B cell (primary cell): ENCODE results near the gene BDKRB1. TPM values are rescaled to one million over a fixed set of nuclear protein-coding genes. Genes with fewer than 3 reads are reported as not detected.

Experiments
- ATAC-seq: fragments of 200-7000 bp; cut with Tn5 transposase; one replicate; pipeline ENCODE4 v1.10.0; 2021; ENCODE audit warnings: low read depth, mild to moderate bottlenecking, moderate number of reproducible peaks, moderate library complexity
- CTCF ChIA-PET: fragments of 350-600 bp; sonication (Branson Sonifier 250); formaldehyde crosslinking; loops from one replicate; lab custom pipeline; 2021; ENCODE audit warnings: antibody characterized with exemption, inconsistent platforms; lab: Charles Lee
- POLR2A ChIA-PET: fragments of 350-600 bp; sonication (Branson Sonifier 250); formaldehyde crosslinking; loops from one replicate; lab custom pipeline; 2021; ENCODE audit warnings: antibody characterized with exemption; lab: Charles Lee
- DNase-seq: peaks from one replicate; pipeline ENCODE4 v3.0.0; 2013
- H2AFZ ChIP-seq: 2 replicates; pipeline ENCODE4 v1.6.1; 2012; ENCODE audit warnings: mild to moderate bottlenecking, low read depth, low read length; ENCODE audit not compliant: insufficient read depth, poor library complexity, severe bottlenecking
- H3K27ac ChIP-seq, 2 donors: 1 replicate in 1 of 2; 2 replicates in 1 of 2; pipeline ENCODE4 v1.5.1; 2012 to 2013; ENCODE audit warnings: low read length in 2 of 2, mild to moderate bottlenecking in 2 of 2, moderate library complexity in 1 of 2
- H3K27me3 ChIP-seq, 4 experiments: fragments of 200-600 bp in 1 of 4; sonication (generic) in 1 of 4; replicated peaks in 1 of 4; 1 replicate in 2 of 4; 2 replicates in 2 of 4; pipeline versions ENCODE4 v1.6.1 to v1.7.0; 2013 to 2016; ENCODE audit warnings: low read length in 3 of 4, mild to moderate bottlenecking in 2 of 4, mixed read lengths in 1 of 4, moderate library complexity in 1 of 4; ENCODE audit not compliant: insufficient read depth in 4 of 4, control insufficient read depth in 3 of 4; ENCODE audit errors: control extremely low read depth in 1 of 4
- H3K36me3 ChIP-seq, 2 experiments: replicated peaks in 1 of 2; 1 replicate in 1 of 2; 2 replicates in 1 of 2; pipeline versions ENCODE4 v1.6.1 to v1.7.1; 2013; ENCODE audit warnings: low read length in 1 of 2; ENCODE audit not compliant: insufficient read depth in 2 of 2, control insufficient read depth in 1 of 2; ENCODE audit errors: control extremely low read depth in 1 of 2, extremely low read depth in 1 of 2
- H3K4me1 ChIP-seq, 2 donors: fragments of 200-600 bp in 1 of 2; sonication (generic) in 1 of 2; 1 replicate in 1 of 2; 2 replicates in 1 of 2; pipeline versions ENCODE4 v1.5.1 to v1.6.1; 2013 to 2017; ENCODE audit warnings: low read length in 2 of 2; ENCODE audit not compliant: control insufficient read depth in 2 of 2, insufficient read depth in 2 of 2
- H3K4me2 ChIP-seq: replicated peaks from 2 replicates; pipeline ENCODE3; 2012; ENCODE audit warnings: mild to moderate bottlenecking, low read depth, low read length; ENCODE audit not compliant: poor library complexity, severe bottlenecking
- H3K4me3 ChIP-seq, 5 experiments: fragments of 200-600 bp in 1 of 5; sonication (generic) in 1 of 5; 1 replicate in 3 of 5; 2 replicates in 2 of 5; pipeline versions ENCODE4 v1.5.1 to v1.7.0; 2011 to 2016; ENCODE audit warnings: low read length in 4 of 5, mild to moderate bottlenecking in 4 of 5, low read depth in 2 of 5, control low read depth in 1 of 5, moderate library complexity in 1 of 5; ENCODE audit not compliant: insufficient read depth in 1 of 5; ENCODE audit errors: control extremely low read depth in 1 of 5, extremely low read depth in 1 of 5
- H3K79me2 ChIP-seq: fragments of 200-600 bp; sonication (generic); one replicate; pipeline ENCODE4 v1.6.0; 2016; ENCODE audit warnings: low read length; ENCODE audit not compliant: control insufficient read depth, insufficient read depth
- H3K9ac ChIP-seq: fragments of 200-600 bp; sonication (generic); 2 replicates; pipeline ENCODE4 v1.6.1; 2017; ENCODE audit warnings: mild to moderate bottlenecking, low read length, moderate library complexity
- H3K9me3 ChIP-seq, 3 donors: one replicate each; pipeline versions ENCODE4 v1.6.1 to v1.7.1; 2013; ENCODE audit warnings: low read length in 2 of 3; ENCODE audit not compliant: control insufficient read depth in 2 of 3, insufficient read depth in 1 of 3; ENCODE audit errors: control extremely low read depth in 1 of 3
- H4K20me1 ChIP-seq: 2 replicates; pipeline ENCODE4 v1.6.0; 2012; ENCODE audit warnings: mild to moderate bottlenecking, low read length; ENCODE audit not compliant: insufficient read depth, control insufficient read depth, poor library complexity, severe bottlenecking
- H3K27ac Mint-ChIP-seq: one replicate; pipeline ENCODE4 v1.8.0; 2021; ENCODE audit warnings: mixed read lengths
- H3K27me3 Mint-ChIP-seq: one replicate; pipeline ENCODE4 v1.8.0; 2021; ENCODE audit warnings: mixed read lengths
- H3K4me1 Mint-ChIP-seq: one replicate; pipeline ENCODE4 v1.8.0; 2021; ENCODE audit warnings: mixed read lengths
- H3K4me3 Mint-ChIP-seq: one replicate; pipeline ENCODE4 v1.8.0; 2021; ENCODE audit warnings: mixed read lengths
- H3K9me3 Mint-ChIP-seq: one replicate; pipeline ENCODE4 v1.8.0; 2022; ENCODE audit warnings: mixed read lengths; ENCODE audit not compliant: insufficient read depth
- CTCF ChIP-seq: fragments of 200-600 bp; IDR thresholded peaks from one replicate; pipeline ENCODE4 v1.8.0; 2022; ENCODE audit warnings: antibody characterized with exemption, mild to moderate bottlenecking
- EZH2 ChIP-seq: IDR thresholded peaks from 2 replicates; pipeline ENCODE4 v1.6.1; 2012; ENCODE audit warnings: borderline replicate concordance, low read depth, mild to moderate bottlenecking, moderate library complexity, low read length; ENCODE audit not compliant: insufficient read depth, poor library complexity, severe bottlenecking
- WGBS: methylation state at CpG from one replicate; pipeline ENCODE4 v1.1.5; 2013; ENCODE audit warnings: missing lambda C conversion rate; ENCODE audit not compliant: insufficient coverage; 5-methylcytosine and 5-hydroxymethylcytosine counted together
- intact Hi-C: fragments of 100-400 bp; cut with micrococcal nuclease; formaldehyde crosslinking; loops from one replicate; pipeline ENCODE4 v1.10.0; 2022
- polyA plus RNA-seq: library from polyadenylated mRNA; depleted of rRNA; stranded (reverse); fragments of >200 nt; gene quantifications from 2 replicates; pipeline ENCODE4 v1.2.3, GENCODE V29; 2012
- total RNA-seq, 2 donors: library from RNA; stranded (reverse); fragments of 120-200 nt in 1 of 2; gene quantifications; 1 replicate in 1 of 2; 2 replicates in 1 of 2; pipeline versions ENCODE4 v1.2.3 to v1.2.4, GENCODE V29; 2013 to 2022

BDKRB1 gene
- total and polyA plus RNA-seq, 2 donors (not counting 1 experiment from before 2014, with no cell fraction given), result not detected

- H3K9me3 Mint-ChIP-seq, result peaks cover 2% of the 10 kb centered on the region
- H3K4me1 Mint-ChIP-seq, result no peaks in the 10 kb centered on the region
- H3K27ac Mint-ChIP-seq, result no peak overlapping the region
- Histone ChIP-seq H3K36me3 (no peaks in the 10 kb centered on the region), H3K4me1 (no peaks in the 10 kb centered on the region), H3K27me3 (peaks cover 0 to 17% (median 0%) of the 10 kb centered on the region in 4 experiments), H3K9me3 (peaks cover 0 to 17% (median 0%) of the 10 kb centered on the region in 3 donors), H3K4me3 (no peak overlapping the region), H3K9ac (no peak overlapping the region), H3K4me2 (no peak overlapping the region), H3K79me2 (no peaks in the 10 kb centered on the region), H3K27ac (no peak overlapping the region), H2AFZ (no peak overlapping the region), H4K20me1 (no peaks in the 10 kb centered on the region)
- ChIA-PET POLR2A (no interaction called here), CTCF (no interaction called here)
- no peak for DNase-seq
- H3K4me3 Mint-ChIP-seq, result no peak overlapping the region
- 94% methylated on average over 2 of the region's 3 CpGs for WGBS
- intact Hi-C loops, result no loop called here
- H3K27me3 Mint-ChIP-seq, result peaks cover 35% of the 10 kb centered on the region
- TF ChIP-seq EZH2 (no peak), CTCF (no peak)
- ATAC-seq, result no peak
Measured at GRCh38 chr14:96245710-96246538, 10.1 kb upstream of the BDKRB1 start.

- ATAC-seq (no peak), DNase-seq (no peak)
- no CpG with 5 or more reads among the region's 1 CpG for WGBS
- H3K36me3 ChIP-seq, result no peaks in the 10 kb centered on the region
- peaks cover 41% of the 10 kb centered on the region for H3K27me3 Mint-ChIP-seq
- peaks cover 2% of the 10 kb centered on the region for H3K9me3 Mint-ChIP-seq
- H3K4me1 ChIP-seq, result no peaks in the 10 kb centered on the region
- no peaks in the 10 kb centered on the region for H3K79me2 ChIP-seq
- peaks cover 0 to 17% (median 0%) of the 10 kb centered on the region in 3 donors for H3K9me3 ChIP-seq
- H4K20me1 ChIP-seq, result no peaks in the 10 kb centered on the region
- H3K4me1 Mint-ChIP-seq, result no peaks in the 10 kb centered on the region
- CTCF ChIA-PET, result no interaction called here
- intact Hi-C loops, result no loop called here
- no peak overlapping the region for H3K9ac ChIP-seq
- POLR2A ChIA-PET, result no interaction called here
- no peak overlapping the region for H3K4me3 Mint-ChIP-seq
- TF ChIP-seq CTCF (no peak), EZH2 (no peak)
- no peak overlapping the region for H3K27ac Mint-ChIP-seq
- no peak overlapping the region for H3K4me3 ChIP-seq
- H2AFZ ChIP-seq, result no peak overlapping the region
- H3K4me2 ChIP-seq, result no peak overlapping the region
- peaks cover 0 to 17% (median 0%) of the 10 kb centered on the region in 4 experiments for H3K27me3 ChIP-seq
- no peak overlapping the region for H3K27ac ChIP-seq
Measured at GRCh38 chr14:96246539-96246847, 9.5 kb upstream of the BDKRB1 start.
